HEK293 (cell line): ENCODE results near the gene MED13L.

Experiments used
- IKZF3 ChIP-seq: fragments of 450-650 bp; IDR thresholded peaks from 2 replicates; pipeline ENCODE4 v1.5.0; 2018; ENCODE audit warnings: missing biosample characterization, mild to moderate bottlenecking, missing genetic modification characterization, moderate library complexity
- MYNN ChIP-seq: fragments of 450-650 bp; formaldehyde crosslinking; IDR thresholded peaks from 2 replicates; pipeline ENCODE4 v1.5.1; 2016; ENCODE audit warnings: missing biosample characterization, missing genetic modification characterization, borderline replicate concordance
- SETDB1 ChIP-seq: IDR thresholded peaks from one replicate; pipeline ENCODE4 v1.6.1; 2017; ENCODE audit warnings: mild to moderate bottlenecking, low read length, moderate library complexity, mixed read lengths; ENCODE audit not compliant: insufficient read length
- SP3 ChIP-seq: fragments of 450-650 bp; formaldehyde crosslinking; IDR thresholded peaks from 2 replicates; pipeline ENCODE4 v1.5.1; 2016; ENCODE audit warnings: missing biosample characterization, missing genetic modification characterization
- ZBTB20 ChIP-seq: fragments of 450-650 bp; formaldehyde crosslinking; IDR thresholded peaks from 2 replicates; pipeline ENCODE4 v1.5.1; 2016; ENCODE audit warnings: missing biosample characterization, missing genetic modification characterization
- ZBTB48 ChIP-seq: fragments of 450-650 bp; formaldehyde crosslinking; IDR thresholded peaks from 2 replicates; pipeline ENCODE4 v1.5.1; 2016; ENCODE audit warnings: missing biosample characterization, missing genetic modification characterization
- ZBTB8A ChIP-seq: fragments of 450-650 bp; formaldehyde crosslinking; IDR thresholded peaks from 2 replicates; pipeline ENCODE4 v1.5.1; 2016; ENCODE audit warnings: missing biosample characterization, missing genetic modification characterization
- ZFP37 ChIP-seq: fragments of 450-650 bp; formaldehyde crosslinking; IDR thresholded peaks from 2 replicates; pipeline ENCODE4 v1.5.1; 2016; ENCODE audit warnings: missing biosample characterization, missing genetic modification characterization
- ZFP69B ChIP-seq: fragments of 450-650 bp; formaldehyde crosslinking; IDR thresholded peaks from 2 replicates; pipeline ENCODE4 v1.5.1; 2016; ENCODE audit warnings: missing biosample characterization, missing genetic modification characterization
- ZNF112 ChIP-seq: fragments of 450-650 bp; formaldehyde crosslinking; IDR thresholded peaks from 2 replicates; pipeline ENCODE4 v1.5.0; 2017; ENCODE audit warnings: missing biosample characterization, missing genetic modification characterization
- ZNF155 ChIP-seq: fragments of 450-650 bp; formaldehyde crosslinking; IDR thresholded peaks from 2 replicates; pipeline ENCODE4 v1.5.1; 2016; ENCODE audit warnings: missing biosample characterization, missing genetic modification characterization
- ZNF16 ChIP-seq: fragments of 450-650 bp; formaldehyde crosslinking; IDR thresholded peaks from 2 replicates; pipeline ENCODE4 v1.5.1; 2016; ENCODE audit warnings: low read depth, missing biosample characterization, missing genetic modification characterization
- ZNF2 ChIP-seq: fragments of 450-650 bp; formaldehyde crosslinking; IDR thresholded peaks from 2 replicates; pipeline ENCODE4 v1.5.1; 2016; ENCODE audit warnings: missing biosample characterization, missing genetic modification characterization
- ZNF214 ChIP-seq: fragments of 450-650 bp; formaldehyde crosslinking; IDR thresholded peaks from 2 replicates; pipeline ENCODE4 v1.5.1; 2017; ENCODE audit warnings: missing biosample characterization, mild to moderate bottlenecking, missing genetic modification characterization, borderline replicate concordance
- ZNF335 ChIP-seq: fragments of 450-650 bp; formaldehyde crosslinking; conservative IDR thresholded peaks from 2 replicates; pipeline ENCODE4 v1.5.1; 2016; ENCODE audit warnings: missing biosample characterization, missing genetic modification characterization
- ZNF426 ChIP-seq: fragments of 450-650 bp; formaldehyde crosslinking; IDR thresholded peaks from 2 replicates; pipeline ENCODE4 v1.5.1; 2017; ENCODE audit warnings: missing biosample characterization, missing genetic modification characterization, mild to moderate bottlenecking, inconsistent platforms, moderate library complexity
- ZNF514 ChIP-seq: fragments of 450-650 bp; formaldehyde crosslinking; IDR thresholded peaks from 2 replicates; pipeline ENCODE4 v1.5.1; 2016; ENCODE audit warnings: missing biosample characterization, missing genetic modification characterization
- ZNF548 ChIP-seq: fragments of 450-650 bp; formaldehyde crosslinking; IDR thresholded peaks from 2 replicates; pipeline ENCODE4 v1.5.1; 2016; ENCODE audit warnings: missing biosample characterization, missing genetic modification characterization
- ZNF558 ChIP-seq: fragments of 450-650 bp; formaldehyde crosslinking; IDR thresholded peaks from 2 replicates; pipeline ENCODE4 v1.5.1; 2016; ENCODE audit warnings: missing biosample characterization, missing genetic modification characterization
- ZNF571 ChIP-seq: fragments of 450-650 bp; formaldehyde crosslinking; IDR thresholded peaks from 2 replicates; pipeline ENCODE4 v1.5.0; 2017; ENCODE audit warnings: missing biosample characterization, missing genetic modification characterization
- ZNF629 ChIP-seq: fragments of 450-650 bp; formaldehyde crosslinking; IDR thresholded peaks from 2 replicates; pipeline ENCODE4 v1.5.1; 2017; ENCODE audit warnings: missing biosample characterization, missing genetic modification characterization
- ZNF654 ChIP-seq: fragments of 450-650 bp; formaldehyde crosslinking; IDR thresholded peaks from 2 replicates; pipeline ENCODE4 v1.5.1; 2016; ENCODE audit warnings: low read depth, missing biosample characterization, missing genetic modification characterization
- ZNF658 ChIP-seq: fragments of 450-650 bp; formaldehyde crosslinking; IDR thresholded peaks from 2 replicates; pipeline ENCODE4; 2016; ENCODE audit warnings: missing biosample characterization, missing genetic modification characterization
- ZNF76 ChIP-seq: fragments of 450-650 bp; formaldehyde crosslinking; IDR thresholded peaks from 2 replicates; pipeline ENCODE4; 2016; ENCODE audit warnings: low read depth, missing biosample characterization, missing genetic modification characterization, borderline replicate concordance
- ZNF776 ChIP-seq: fragments of 450-650 bp; formaldehyde crosslinking; IDR thresholded peaks from 2 replicates; pipeline ENCODE4 v1.5.0; 2017; ENCODE audit warnings: missing biosample characterization, missing genetic modification characterization, borderline replicate concordance
- ZNF785 ChIP-seq: fragments of 450-650 bp; formaldehyde crosslinking; IDR thresholded peaks from 2 replicates; pipeline ENCODE4 v1.5.1; 2016; ENCODE audit warnings: missing biosample characterization, missing genetic modification characterization
- ZXDB ChIP-seq: fragments of 450-650 bp; formaldehyde crosslinking; IDR thresholded peaks from 2 replicates; pipeline ENCODE4 v1.5.1; 2016; ENCODE audit warnings: missing biosample characterization, missing genetic modification characterization
- TF ChIP-seq, protein P1 (sequence below): fragments of 450-650 bp; formaldehyde crosslinking; conservative IDR thresholded peaks from 2 replicates; pipeline ENCODE4 v1.5.1; 2016; ENCODE audit warnings: low read depth, missing biosample characterization, missing genetic modification characterization
- TF ChIP-seq, protein P2 (sequence below): fragments of 450-650 bp; formaldehyde crosslinking; IDR thresholded peaks from 2 replicates; pipeline ENCODE4 v1.5.1; 2016; ENCODE audit warnings: missing biosample characterization, missing genetic modification characterization
- TF ChIP-seq, protein P3 (sequence below): fragments of 450-650 bp; formaldehyde crosslinking; IDR thresholded peaks from 2 replicates; pipeline ENCODE4 v1.5.1; 2016; ENCODE audit warnings: missing biosample characterization, missing genetic modification characterization
- TF ChIP-seq, protein P4 (sequence below): fragments of 450-650 bp; IDR thresholded peaks from 2 replicates; pipeline ENCODE4 v1.5.1; 2018; ENCODE audit warnings: missing biosample characterization, missing genetic modification characterization

MED13L gene

DNA sequence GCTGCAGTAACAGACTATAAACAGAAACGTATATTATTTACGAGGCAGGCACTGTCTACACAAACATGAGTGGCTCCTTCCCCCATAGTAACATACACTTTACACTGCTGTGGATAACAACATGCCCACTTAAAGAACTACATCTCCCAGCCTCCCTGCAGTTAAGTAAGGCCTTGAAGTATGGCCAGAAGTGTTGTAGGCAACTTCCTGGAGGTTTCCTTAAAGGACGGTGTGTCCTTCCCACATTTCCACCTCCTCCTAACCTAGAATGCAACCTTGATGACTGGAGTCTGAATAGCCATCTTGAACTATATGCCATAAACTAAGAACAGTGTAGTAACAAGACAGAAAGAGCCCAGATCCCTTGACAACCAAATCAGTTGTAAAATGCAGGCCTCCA, 20.3 kb downstream of the MED13L start (continued):
- TF ChIP-seq ZNF112 = no peak
- TF ChIP-seq ZBTB48 (tag by site-specific recombination) = no peak
- TF ChIP-seq, protein P1, sequence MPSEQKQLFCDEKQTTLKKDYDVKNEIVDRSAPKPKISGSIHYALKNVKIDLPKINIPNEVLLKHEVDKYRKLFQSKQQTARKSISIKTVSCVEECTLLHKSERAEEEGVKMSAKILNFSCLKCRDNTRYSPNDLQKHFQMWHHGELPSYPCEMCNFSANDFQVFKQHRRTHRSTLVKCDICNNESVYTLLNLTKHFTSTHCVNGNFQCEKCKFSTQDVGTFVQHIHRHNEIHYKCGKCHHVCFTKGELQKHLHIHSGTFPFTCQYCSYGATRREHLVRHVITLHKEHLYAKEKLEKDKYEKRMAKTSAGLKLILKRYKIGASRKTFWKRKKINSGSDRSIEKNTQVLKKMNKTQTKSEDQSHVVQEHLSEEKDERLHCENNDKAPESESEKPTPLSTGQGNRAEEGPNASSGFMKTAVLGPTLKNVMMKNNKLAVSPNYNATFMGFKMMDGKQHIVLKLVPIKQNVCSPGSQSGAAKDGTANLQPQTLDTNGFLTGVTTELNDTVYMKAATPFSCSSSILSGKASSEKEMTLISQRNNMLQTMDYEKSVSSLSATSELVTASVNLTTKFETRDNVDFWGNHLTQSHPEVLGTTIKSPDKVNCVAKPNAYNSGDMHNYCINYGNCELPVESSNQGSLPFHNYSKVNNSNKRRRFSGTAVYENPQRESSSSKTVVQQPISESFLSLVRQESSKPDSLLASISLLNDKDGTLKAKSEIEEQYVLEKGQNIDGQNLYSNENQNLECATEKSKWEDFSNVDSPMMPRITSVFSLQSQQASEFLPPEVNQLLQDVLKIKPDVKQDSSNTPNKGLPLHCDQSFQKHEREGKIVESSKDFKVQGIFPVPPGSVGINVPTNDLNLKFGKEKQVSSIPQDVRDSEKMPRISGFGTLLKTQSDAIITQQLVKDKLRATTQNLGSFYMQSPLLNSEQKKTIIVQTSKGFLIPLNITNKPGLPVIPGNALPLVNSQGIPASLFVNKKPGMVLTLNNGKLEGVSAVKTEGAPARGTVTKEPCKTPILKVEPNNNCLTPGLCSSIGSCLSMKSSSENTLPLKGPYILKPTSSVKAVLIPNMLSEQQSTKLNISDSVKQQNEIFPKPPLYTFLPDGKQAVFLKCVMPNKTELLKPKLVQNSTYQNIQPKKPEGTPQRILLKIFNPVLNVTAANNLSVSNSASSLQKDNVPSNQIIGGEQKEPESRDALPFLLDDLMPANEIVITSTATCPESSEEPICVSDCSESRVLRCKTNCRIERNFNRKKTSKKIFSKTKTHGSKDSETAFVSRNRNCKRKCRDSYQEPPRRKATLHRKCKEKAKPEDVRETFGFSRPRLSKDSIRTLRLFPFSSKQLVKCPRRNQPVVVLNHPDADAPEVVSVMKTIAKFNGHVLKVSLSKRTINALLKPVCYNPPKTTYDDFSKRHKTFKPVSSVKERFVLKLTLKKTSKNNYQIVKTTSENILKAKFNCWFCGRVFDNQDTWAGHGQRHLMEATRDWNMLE (tag by site-specific recombination) = no peak
- no peak for TF ChIP-seq ZNF776 (tag by site-specific recombination)
- TF ChIP-seq, protein P2, sequence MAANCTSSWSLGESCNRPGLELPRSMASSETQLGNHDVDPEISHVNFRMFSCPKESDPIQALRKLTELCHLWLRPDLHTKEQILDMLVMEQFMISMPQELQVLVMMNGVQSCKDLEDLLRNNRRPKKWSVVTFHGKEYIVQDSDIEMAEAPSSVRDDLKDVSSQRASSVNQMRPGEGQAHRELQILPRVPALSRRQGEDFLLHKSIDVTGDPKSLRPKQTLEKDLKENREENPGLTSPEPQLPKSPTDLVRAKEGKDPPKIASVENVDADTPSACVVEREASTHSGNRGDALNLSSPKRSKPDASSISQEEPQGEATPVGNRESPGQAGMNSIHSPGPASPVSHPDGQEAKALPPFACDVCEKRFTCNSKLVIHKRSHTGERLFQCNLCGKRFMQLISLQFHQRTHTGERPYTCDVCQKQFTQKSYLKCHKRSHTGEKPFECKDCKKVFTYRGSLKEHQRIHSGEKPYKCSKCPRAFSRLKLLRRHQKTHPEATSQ = no peak
- no peak for TF ChIP-seq ZNF514 (tag by site-specific recombination)
- no peak for TF ChIP-seq ZFP69B (tag by site-specific recombination)
- 0 out of 2 replicates have a peak, but pooled peaks have one; percentile 12 for TF ChIP-seq ZBTB8A (tag by site-specific recombination)
- TF ChIP-seq ZNF571 (tag by site-specific recombination) = no peak
- TF ChIP-seq SETDB1 = no peak
- no peak for TF ChIP-seq MYNN (tag by site-specific recombination)
- peak; percentile 90 for TF ChIP-seq ZNF335
- TF ChIP-seq ZBTB20 (tag by site-specific recombination) = peak; percentile 71
- peak; percentile 36 for TF ChIP-seq SP3 (tag by site-specific recombination)
- TF ChIP-seq ZNF548 = no peak
- no peak for TF ChIP-seq ZNF155
- TF ChIP-seq ZNF214 = no peak
- no peak for TF ChIP-seq ZNF2 (tag by site-specific recombination)
- no peak for TF ChIP-seq ZNF16 (tag by site-specific recombination)
- TF ChIP-seq ZNF785 = no peak
- no peak for TF ChIP-seq ZNF658 (tag by site-specific recombination)
- TF ChIP-seq, protein P3, sequence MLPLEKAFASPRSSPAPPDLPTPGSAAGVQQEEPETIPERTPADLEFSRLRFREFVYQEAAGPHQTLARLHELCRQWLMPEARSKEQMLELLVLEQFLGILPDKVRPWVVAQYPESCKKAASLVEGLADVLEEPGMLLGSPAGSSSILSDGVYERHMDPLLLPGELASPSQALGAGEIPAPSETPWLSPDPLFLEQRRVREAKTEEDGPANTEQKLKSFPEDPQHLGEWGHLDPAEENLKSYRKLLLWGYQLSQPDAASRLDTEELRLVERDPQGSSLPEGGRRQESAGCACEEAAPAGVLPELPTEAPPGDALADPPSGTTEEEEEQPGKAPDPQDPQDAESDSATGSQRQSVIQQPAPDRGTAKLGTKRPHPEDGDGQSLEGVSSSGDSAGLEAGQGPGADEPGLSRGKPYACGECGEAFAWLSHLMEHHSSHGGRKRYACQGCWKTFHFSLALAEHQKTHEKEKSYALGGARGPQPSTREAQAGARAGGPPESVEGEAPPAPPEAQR (tag by site-specific recombination) = no peak
- no peak for TF ChIP-seq ZFP37 (tag by site-specific recombination)
- TF ChIP-seq, protein P4, sequence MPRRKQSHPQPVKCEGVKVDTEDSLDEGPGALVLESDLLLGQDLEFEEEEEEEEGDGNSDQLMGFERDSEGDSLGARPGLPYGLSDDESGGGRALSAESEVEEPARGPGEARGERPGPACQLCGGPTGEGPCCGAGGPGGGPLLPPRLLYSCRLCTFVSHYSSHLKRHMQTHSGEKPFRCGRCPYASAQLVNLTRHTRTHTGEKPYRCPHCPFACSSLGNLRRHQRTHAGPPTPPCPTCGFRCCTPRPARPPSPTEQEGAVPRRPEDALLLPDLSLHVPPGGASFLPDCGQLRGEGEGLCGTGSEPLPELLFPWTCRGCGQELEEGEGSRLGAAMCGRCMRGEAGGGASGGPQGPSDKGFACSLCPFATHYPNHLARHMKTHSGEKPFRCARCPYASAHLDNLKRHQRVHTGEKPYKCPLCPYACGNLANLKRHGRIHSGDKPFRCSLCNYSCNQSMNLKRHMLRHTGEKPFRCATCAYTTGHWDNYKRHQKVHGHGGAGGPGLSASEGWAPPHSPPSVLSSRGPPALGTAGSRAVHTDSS (tag by site-specific recombination) = no peak
- no peak for TF ChIP-seq ZNF558 (tag by site-specific recombination)
- peak; percentile 87 for TF ChIP-seq ZNF76 (tag by site-specific recombination)
- peak; percentile 64; the same call in 1 of the 2 replicates for TF ChIP-seq IKZF3 (tag by site-specific recombination)
- no peak for TF ChIP-seq ZNF426 (tag by site-specific recombination)
- TF ChIP-seq ZNF654 = no peak
- TF ChIP-seq ZXDB (tag by site-specific recombination) = peak; percentile 41; the same call in 1 of the 2 replicates
- no peak for TF ChIP-seq ZNF629 (tag by site-specific recombination)
